Activated naive CD4-positive, alpha-beta T cell treated with Interleukin-2 at 50 U/mL for 16 hours (primary cell): Measurements from ENCODE around the gene PRRG3.

Experiments used
- DNase-seq: peaks from one replicate; pipeline ENCODE4 v3.0.0-alpha.2; 2020

Gene PRRG3

DNA sequence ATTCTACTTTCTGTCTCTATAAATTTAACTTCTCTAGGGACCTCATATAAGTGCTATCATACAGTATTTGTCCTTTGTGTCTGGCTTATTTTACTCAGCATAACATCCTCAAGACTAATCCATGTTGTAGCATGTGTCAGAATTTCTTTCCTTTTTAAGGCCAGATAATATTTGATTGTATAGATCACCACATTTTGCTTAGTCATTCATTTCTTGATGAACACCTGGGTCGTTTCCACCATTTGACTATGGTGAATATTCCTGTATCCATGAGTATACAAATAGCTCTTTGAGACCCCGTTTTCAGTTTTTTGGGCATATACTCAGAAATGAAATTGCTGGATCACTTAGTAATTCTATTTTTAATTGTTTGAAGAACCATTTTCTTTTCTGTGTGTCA, 51.2 kb downstream of the PRRG3 start:
- DNase-seq: no peak

- DNase-seq: no peak
Measured at GRCh38 chrX:151750511-151750910, 55.3 kb downstream of the PRRG3 start.

- no peak for DNase-seq
Measured at GRCh38 chrX:151752847-151753246, 57.6 kb downstream of the PRRG3 start.

- DNase-seq: no peak
Measured at GRCh38 chrX:151753313-151754046, 58.2 kb downstream of the PRRG3 start.

- DNase-seq: no peak
Measured at GRCh38 chrX:151754047-151754429, 58.8 kb downstream of the PRRG3 start.

DNA sequence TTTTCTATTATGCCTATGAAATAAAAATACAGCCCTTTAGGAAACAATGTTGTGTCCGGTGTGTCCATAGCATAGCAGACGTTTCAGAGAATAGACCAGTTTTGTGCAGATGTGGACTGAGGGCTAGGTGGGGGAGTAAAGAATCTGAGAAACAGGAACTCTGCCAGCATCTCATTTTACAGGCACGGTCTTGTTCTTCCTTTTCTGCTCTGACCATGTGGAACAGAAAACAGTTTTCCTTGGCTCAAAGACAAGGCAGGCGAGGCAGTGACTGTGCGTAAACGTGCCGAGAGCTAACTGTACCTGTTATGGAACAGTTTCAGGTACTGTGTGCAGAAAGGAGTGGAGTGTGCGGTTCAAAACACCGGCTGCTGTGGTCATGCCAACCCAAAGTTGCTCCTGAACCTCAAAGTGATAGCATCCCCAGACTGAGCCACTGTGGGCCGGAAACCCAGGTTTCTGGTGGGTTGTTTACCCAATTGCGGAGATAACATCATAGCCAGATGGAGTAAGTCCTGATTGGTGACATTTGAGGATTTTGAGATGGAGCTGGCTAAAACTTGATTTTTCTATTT, 59.5 kb downstream of the PRRG3 start:
- DNase-seq: no peak
